Colon (tissue), 2 donors: ENCODE results near the gene ETFDH.
"Not testable (repeated sequence)": the region's sequence is repeated elsewhere in the genome, so short reads cannot be mapped to it uniquely, and the experiment has no call there.

Source experiments
- FAIRE-seq: peaks from 2 replicates; lab custom pipeline; 2012; peaks lifted over from hg19 to GRCh38; lab: Jason Lieb, UNC
- donor health status: control.
- donor health status: control.

Gene ETFDH

GRCh38 chr4:158671915-158672806 lies at the start of gene ETFDH:
Gene ETFDH, plus strand, starts transcription at chr4:158672296. Its CDS starts 161 bp downstream, at chr4:158672457.
- FAIRE-seq: peak; percentile 77

- FAIRE-seq: no peak
These were observed 47.1 kb upstream of the ETFDH start for GRCh38 chr4:158624889-158625478.

GRCh38 chr4:158625544-158625943 lies 46.6 kb upstream of the ETFDH start:
- FAIRE-seq: no peak

GRCh38 chr4:158630893-158631292 lies 41.2 kb upstream of the ETFDH start:
- FAIRE-seq: no peak

- FAIRE-seq: no peak
These were observed 35.5 kb upstream of the ETFDH start for GRCh38 chr4:158636619-158637018.

- FAIRE-seq: no peak
These were observed 27.7 kb upstream of the ETFDH start for GRCh38 chr4:158644356-158644755.

GRCh38 chr4:158644760-158645159 lies 27.3 kb upstream of the ETFDH start:
- no peak for FAIRE-seq

GRCh38 chr4:158649111-158649680 lies 22.9 kb upstream of the ETFDH start:
- no peak for FAIRE-seq

- FAIRE-seq: no peak
These were observed 19.2 kb upstream of the ETFDH start for GRCh38 chr4:158652920-158653319.

GRCh38 chr4:158656439-158656838 lies 15.7 kb upstream of the ETFDH start:
- no peak for FAIRE-seq

- FAIRE-seq: no peak
These were observed 14.8 kb upstream of the ETFDH start for GRCh38 chr4:158657291-158657690.

GRCh38 chr4:158663255-158663654 lies 8.8 kb upstream of the ETFDH start:
- not testable (repeated sequence) for FAIRE-seq

GRCh38 chr4:158663707-158664625 lies 8.1 kb upstream of the ETFDH start:
- not testable (repeated sequence) for FAIRE-seq

- no peak for FAIRE-seq
These were observed 7.3 kb upstream of the ETFDH start for GRCh38 chr4:158664806-158665205.

GRCh38 chr4:158666892-158667291 lies 5.2 kb upstream of the ETFDH start:
- no peak for FAIRE-seq

GRCh38 chr4:158667651-158668198 lies 4.4 kb upstream of the ETFDH start:
- FAIRE-seq: no peak

GRCh38 chr4:158669310-158669709 lies 2.8 kb upstream of the ETFDH start:
- FAIRE-seq: no peak

GRCh38 chr4:158670975-158671664 lies 976 bp upstream of the ETFDH start:
- no peak for FAIRE-seq

- no peak for FAIRE-seq
These were observed 506 bp upstream of the ETFDH start, which contains the start of gene C4orf46 for GRCh38 chr4:158671665-158671914. Gene C4orf46, minus strand, starts transcription at chr4:158671887. Its CDS starts 86 bp downstream, at chr4:158671801.

GRCh38 chr4:158673633-158674032 lies 1.5 kb downstream of the ETFDH start:
- no peak for FAIRE-seq

GRCh38 chr4:158676076-158676475 lies 4.0 kb downstream of the ETFDH start:
- FAIRE-seq: no peak
